Thoracic aorta (tissue), 2 donors: Measurements from ENCODE around the gene COL6A3. TPM values are rescaled to one million over a fixed set of nuclear protein-coding genes. Genes with fewer than 3 reads are reported as not detected.
A peak's percentile ranks its signal among the peaks of the same experiment; 100 is the strongest.

Source experiments
- ATAC-seq: fragments of 150-250 bp; one replicate; pipeline ENCODE4 v1.8.0; 2017; ENCODE audit warnings: low read depth; ENCODE audit not compliant: insufficient number of reproducible peaks, low FRiP score
- DNase-seq: peaks from one replicate; pipeline ENCODE4 v3.0.0-alpha.2; 2020; ENCODE audit warnings: low spot score
- H3K27ac ChIP-seq, 2 donors: fragments of 200-600 bp; sonication (generic); 1 replicate in 1 of 2; 2 replicates in 1 of 2; pipeline ENCODE4 v1.5.1; 2016; ENCODE audit warnings: mild to moderate bottlenecking in 2 of 2, moderate library complexity in 2 of 2
- H3K27me3 ChIP-seq: fragments of 200-600 bp; sonication (generic); replicated peaks from 2 replicates; pipeline ENCODE4 v1.6.0; 2016; ENCODE audit warnings: mild to moderate bottlenecking; ENCODE audit not compliant: insufficient read depth
- H3K36me3 ChIP-seq: fragments of 200-600 bp; sonication (generic); one replicate; pipeline ENCODE4 v1.5.1; 2016
- H3K4me1 ChIP-seq, 2 donors: fragments of 200-600 bp; sonication (generic); 1 replicate in 1 of 2; 2 replicates in 1 of 2; pipeline versions ENCODE4 v1.5.1 to v1.6.0; 2016; ENCODE audit warnings: low read depth in 2 of 2, mild to moderate bottlenecking in 1 of 2; ENCODE audit not compliant: control insufficient read depth in 1 of 2
- H3K4me3 ChIP-seq: fragments of 200-600 bp; sonication (generic); 2 replicates; pipeline ENCODE4 v1.5.1; 2016; ENCODE audit warnings: mild to moderate bottlenecking
- H3K9me3 ChIP-seq: fragments of 200-600 bp; sonication (generic); 2 replicates; pipeline ENCODE4 v1.5.1; 2016
- total RNA-seq, 2 donors: library from RNA; depleted of rRNA; stranded (reverse); fragments of >200 nt; gene quantifications; one replicate each; pipeline versions ENCODE4 v1.1.0 to v1.2.3, GENCODE V29; 2016
- TF ChIP-seq, protein P1 (sequence below): fragments of 200-600 bp; sonication (generic); IDR thresholded peaks from one replicate; pipeline ENCODE4 v1.5.1; 2019; ENCODE audit warnings: antibody characterized with exemption

COL6A3 gene, protein sequence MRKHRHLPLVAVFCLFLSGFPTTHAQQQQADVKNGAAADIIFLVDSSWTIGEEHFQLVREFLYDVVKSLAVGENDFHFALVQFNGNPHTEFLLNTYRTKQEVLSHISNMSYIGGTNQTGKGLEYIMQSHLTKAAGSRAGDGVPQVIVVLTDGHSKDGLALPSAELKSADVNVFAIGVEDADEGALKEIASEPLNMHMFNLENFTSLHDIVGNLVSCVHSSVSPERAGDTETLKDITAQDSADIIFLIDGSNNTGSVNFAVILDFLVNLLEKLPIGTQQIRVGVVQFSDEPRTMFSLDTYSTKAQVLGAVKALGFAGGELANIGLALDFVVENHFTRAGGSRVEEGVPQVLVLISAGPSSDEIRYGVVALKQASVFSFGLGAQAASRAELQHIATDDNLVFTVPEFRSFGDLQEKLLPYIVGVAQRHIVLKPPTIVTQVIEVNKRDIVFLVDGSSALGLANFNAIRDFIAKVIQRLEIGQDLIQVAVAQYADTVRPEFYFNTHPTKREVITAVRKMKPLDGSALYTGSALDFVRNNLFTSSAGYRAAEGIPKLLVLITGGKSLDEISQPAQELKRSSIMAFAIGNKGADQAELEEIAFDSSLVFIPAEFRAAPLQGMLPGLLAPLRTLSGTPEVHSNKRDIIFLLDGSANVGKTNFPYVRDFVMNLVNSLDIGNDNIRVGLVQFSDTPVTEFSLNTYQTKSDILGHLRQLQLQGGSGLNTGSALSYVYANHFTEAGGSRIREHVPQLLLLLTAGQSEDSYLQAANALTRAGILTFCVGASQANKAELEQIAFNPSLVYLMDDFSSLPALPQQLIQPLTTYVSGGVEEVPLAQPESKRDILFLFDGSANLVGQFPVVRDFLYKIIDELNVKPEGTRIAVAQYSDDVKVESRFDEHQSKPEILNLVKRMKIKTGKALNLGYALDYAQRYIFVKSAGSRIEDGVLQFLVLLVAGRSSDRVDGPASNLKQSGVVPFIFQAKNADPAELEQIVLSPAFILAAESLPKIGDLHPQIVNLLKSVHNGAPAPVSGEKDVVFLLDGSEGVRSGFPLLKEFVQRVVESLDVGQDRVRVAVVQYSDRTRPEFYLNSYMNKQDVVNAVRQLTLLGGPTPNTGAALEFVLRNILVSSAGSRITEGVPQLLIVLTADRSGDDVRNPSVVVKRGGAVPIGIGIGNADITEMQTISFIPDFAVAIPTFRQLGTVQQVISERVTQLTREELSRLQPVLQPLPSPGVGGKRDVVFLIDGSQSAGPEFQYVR (N-terminal part only)
- total RNA-seq = 100 to 1,000 TPM; 118 to 155 TPM

GRCh38 chr2:237413777-237414661 lies at the start of gene COL6A3:
TSS of gene COL6A3 (minus strand) at chr2:237414164. CDS start at chr2:237396817, 17,347 bp downstream.
- no peaks in the 10 kb centered on the region for H3K9me3 ChIP-seq
- H3K4me3 ChIP-seq = peak within 1 kb of the TSS; percentile 74
- no peak for DNase-seq
- no peak for ATAC-seq
- no peaks in the 10 kb centered on the region for H3K36me3 ChIP-seq
- H3K4me1 ChIP-seq = peaks cover under 1 to 43% of the 10 kb centered on the region in 2 donors
- H3K27ac ChIP-seq = peak within 1 kb of the TSS; percentile 46 to 77
- TF ChIP-seq, protein P1, sequence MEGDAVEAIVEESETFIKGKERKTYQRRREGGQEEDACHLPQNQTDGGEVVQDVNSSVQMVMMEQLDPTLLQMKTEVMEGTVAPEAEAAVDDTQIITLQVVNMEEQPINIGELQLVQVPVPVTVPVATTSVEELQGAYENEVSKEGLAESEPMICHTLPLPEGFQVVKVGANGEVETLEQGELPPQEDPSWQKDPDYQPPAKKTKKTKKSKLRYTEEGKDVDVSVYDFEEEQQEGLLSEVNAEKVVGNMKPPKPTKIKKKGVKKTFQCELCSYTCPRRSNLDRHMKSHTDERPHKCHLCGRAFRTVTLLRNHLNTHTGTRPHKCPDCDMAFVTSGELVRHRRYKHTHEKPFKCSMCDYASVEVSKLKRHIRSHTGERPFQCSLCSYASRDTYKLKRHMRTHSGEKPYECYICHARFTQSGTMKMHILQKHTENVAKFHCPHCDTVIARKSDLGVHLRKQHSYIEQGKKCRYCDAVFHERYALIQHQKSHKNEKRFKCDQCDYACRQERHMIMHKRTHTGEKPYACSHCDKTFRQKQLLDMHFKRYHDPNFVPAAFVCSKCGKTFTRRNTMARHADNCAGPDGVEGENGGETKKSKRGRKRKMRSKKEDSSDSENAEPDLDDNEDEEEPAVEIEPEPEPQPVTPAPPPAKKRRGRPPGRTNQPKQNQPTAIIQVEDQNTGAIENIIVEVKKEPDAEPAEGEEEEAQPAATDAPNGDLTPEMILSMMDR = no peak
- H3K27me3 ChIP-seq = no peaks in the 10 kb centered on the region

DNA sequence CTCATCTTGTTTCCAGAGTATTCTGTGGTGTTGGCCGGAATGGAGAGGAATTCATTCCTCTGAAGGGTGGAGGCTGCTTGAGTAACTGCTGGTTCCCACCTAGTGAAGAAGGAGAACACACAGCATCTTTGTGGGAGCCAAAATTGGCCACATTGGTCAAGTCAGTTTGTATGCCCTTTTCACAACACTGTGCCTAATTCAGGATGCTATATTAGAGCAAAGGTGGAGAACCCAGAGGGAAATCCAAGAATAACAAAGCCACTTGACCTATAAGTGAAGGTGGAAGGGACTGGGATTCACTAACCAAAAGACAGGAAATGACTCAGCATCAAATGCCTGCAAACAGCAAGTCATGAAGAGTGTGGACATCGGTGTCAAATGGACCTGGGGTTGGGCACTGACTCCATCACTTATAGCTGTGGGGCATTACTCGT lies 45.8 kb upstream of the COL6A3 start:
- Histone ChIP-seq H3K4me3 (no peak overlapping the region), H3K9me3 (no peaks in the 10 kb centered on the region), H3K27me3 (no peaks in the 10 kb centered on the region), H3K4me1 (peaks cover 15 to 22% of the 10 kb centered on the region in 2 donors), H3K27ac (no peak overlapping the region), H3K36me3 (no peaks in the 10 kb centered on the region)
- ATAC-seq = no peak
- DNase-seq = no peak
- TF ChIP-seq, protein P1 = no peak

GRCh38 chr2:237459226-237459625 lies 45.3 kb upstream of the COL6A3 start:
- H3K27ac ChIP-seq = no peak overlapping the region
- no peaks in the 10 kb centered on the region for H3K9me3 ChIP-seq
- H3K4me1 ChIP-seq = peaks cover 15 to 23% of the 10 kb centered on the region in 2 donors
- H3K27me3 ChIP-seq = no peaks in the 10 kb centered on the region
- TF ChIP-seq, protein P1 = no peak
- no peak for DNase-seq
- ATAC-seq = no peak
- no peak overlapping the region for H3K4me3 ChIP-seq
- no peaks in the 10 kb centered on the region for H3K36me3 ChIP-seq

- Histone ChIP-seq H3K4me3 (no peak overlapping the region), H3K9me3 (no peaks in the 10 kb centered on the region), H3K27me3 (no peaks in the 10 kb centered on the region), H3K36me3 (no peaks in the 10 kb centered on the region), H3K27ac (no peak overlapping the region), H3K4me1 (peaks cover 15 to 23% of the 10 kb centered on the region in 2 donors)
- ATAC-seq (no peak), DNase-seq (no peak)
- TF ChIP-seq, protein P1 = no peak
These were observed 44.6 kb upstream of the COL6A3 start for GRCh38 chr2:237458519-237458918.
